Activated T-helper 1 cell treated with anti-CD3 and anti-CD28 coated beads, Interleukin-2, amount 50 U/mL, for 16 hours (primary cell): Measurements from ENCODE around the gene METTL16.
"Not testable (repeated sequence)": the region's sequence is repeated elsewhere in the genome, so short reads cannot be mapped to it uniquely, and the experiment has no call there.

Experiments used
- DNase-seq, 2 donors: peaks; one replicate each; pipeline ENCODE4 v3.0.0-alpha.2; 2020; ENCODE audit warnings: low read depth in 1 of 2, low spot score in 1 of 2

METTL16 gene

DNA sequence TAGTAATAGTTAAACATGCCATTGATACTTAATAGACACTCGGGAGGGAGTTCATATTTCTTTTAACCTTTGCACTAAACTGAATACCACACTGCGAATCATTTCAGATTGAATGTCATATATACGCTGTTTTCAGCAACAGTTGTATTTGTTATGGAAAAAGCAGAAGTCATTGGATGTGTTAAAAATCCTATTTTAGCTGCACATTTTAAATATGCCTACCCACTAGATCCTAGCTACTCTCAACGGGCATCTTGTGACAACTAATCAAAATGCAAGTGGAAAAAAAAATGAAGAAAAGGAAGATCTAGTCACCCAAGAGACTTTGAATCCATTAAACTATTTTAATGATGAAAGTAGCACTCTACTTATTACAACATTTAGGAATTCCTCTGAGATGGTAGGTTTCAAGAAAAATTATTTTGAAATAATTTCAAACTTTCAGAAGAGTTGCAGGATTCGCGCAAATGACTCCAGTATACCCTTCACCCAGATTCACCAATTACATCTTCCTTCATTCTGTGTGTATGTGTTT is 59.4 kb downstream of the METTL16 start:
- no peak for DNase-seq

DNA sequence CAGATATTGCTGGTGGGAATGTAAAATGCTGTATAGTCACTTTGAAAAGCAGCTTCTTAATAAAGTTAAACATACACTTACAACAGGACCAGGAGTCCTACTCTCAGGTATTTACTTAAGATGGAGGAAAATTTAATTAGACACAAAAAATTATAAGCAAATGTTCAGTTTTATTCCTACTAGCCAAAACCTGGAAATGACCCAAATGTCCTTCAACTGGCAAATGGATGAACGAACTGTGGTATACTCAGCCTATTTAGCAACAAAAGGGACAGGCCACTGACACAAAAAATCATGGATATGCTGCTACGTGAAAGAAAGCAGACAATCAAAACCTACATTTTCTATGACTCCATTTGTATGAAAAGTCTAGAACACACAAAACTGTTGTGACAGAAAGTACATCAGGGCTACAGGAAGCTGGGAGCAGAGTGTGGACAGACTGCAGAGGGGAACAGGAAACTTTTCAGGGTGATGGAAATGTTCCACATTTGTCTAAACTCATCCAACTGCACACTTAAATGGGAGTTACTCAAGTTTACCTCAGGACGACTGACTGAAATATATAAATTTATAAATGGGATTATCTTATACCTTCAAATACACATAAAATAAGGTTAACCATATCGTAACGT is 61.6 kb downstream of the METTL16 start:
- DNase-seq, result no peak

GRCh38 chr17:2449486-2449885 is 62.2 kb downstream of the METTL16 start:
- DNase-seq, result no peak

DNA sequence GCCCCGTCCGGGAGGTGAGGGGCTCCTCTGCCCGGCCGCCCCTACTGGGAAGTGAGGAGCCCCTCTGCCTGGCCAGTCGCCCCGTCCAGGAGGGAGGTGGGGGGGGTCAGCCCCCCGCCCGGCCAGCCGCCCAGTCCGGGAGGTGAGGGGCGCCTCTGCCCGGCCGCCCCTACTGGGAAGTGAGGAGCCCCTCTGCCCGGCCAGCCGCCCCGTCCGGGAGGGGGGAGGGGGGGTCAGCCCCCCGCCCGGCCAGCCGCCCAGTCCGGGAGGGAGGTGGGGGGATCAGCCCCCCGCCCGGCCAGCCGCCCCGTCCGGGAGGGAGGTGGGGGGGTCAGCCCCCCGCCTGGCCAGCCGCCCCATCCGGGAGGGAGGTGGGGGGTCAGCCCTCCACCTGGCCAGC is 64.2 kb downstream of the METTL16 start:
- DNase-seq, result not testable (repeated sequence)

DNA sequence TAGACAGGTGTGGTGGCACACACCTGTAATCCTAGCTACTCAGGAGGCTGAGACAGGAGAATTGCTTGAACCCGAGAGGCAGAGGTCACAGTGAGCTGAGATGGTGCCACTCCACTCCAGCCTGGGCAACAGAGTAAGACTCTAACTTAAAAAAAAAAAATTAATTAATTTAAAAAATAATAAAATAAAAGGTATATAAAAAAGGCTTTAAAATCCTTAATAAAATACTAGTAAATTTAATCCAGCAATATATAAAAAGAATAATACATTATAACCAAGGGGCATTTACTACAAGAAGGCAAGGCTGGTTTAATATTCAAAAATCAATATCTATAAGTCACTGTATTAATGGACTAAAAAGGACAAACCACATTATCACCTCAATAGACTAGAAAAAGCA is 66.0 kb downstream of the METTL16 start:
- DNase-seq, result no peak

DNA sequence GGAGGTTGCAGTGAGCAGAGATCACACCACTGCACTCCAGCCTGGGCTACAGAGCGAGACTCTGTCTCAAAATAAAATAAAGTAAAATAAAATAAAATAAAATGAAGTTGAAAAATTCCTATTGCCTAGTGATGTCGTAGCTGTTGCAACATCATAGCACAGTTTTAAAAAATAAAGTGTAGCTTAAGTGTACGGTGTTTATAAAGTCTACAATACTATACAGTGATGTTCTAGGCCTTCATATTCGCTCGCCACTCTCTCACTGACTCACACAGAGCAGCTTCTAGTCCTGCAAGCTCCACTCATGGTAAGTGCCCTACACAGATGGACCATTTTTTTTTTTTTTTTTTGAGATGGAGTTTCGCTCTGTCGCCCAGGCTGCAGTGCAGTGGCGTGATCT is 67.3 kb downstream of the METTL16 start:
- DNase-seq, result no peak

GRCh38 chr17:2442166-2442565 is 69.5 kb downstream of the METTL16 start:
- DNase-seq, result no peak

GRCh38 chr17:2440930-2441329 is 70.8 kb downstream of the METTL16 start:
- no peak for DNase-seq

DNA sequence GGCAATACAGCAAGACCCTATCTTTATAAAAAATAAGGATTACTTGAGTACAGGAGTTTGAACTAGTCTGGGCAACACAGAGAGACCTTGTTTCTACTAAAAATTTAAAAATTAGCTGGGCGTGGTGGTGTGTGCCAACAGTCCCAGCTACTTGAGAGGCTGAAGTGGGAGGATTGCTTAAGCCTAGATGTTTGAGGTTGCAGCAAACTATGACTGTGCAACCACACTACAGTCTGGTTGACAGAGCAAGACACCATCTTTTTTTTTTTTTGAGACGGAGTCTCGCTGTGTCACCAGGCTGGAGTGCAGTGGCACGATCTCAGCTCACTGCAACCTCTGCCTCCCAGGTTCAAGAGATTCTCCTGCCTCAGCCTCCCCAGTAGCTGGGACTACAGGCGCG is 71.7 kb downstream of the METTL16 start:
- not testable (repeated sequence) for DNase-seq

DNA sequence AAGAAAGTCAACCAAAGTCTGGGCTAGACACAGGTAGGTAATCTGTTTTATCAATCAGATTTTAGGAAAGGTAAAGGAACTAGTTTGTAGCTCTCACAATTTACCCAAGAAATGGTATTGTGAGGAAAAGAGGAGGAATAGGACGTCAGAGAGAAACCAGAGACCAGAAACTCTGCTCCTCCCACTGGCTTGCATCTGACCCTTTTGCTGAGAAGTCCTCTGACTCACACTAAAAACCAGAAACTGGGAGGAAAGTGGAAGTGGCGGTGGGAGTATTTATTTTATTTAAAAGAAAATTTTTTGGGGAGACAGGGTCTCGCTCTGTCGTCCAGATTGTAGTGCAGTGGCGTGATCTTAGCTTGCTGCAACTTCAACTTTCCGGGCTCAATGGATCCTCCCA is 72.9 kb downstream of the METTL16 start:
- no peak for DNase-seq

- no peak for DNase-seq
Observed at GRCh38 chr17:2436316-2436905, 75.3 kb downstream of the METTL16 start.

- no peak for DNase-seq
Observed at GRCh38 chr17:2435862-2436261, 75.8 kb downstream of the METTL16 start.

DNA sequence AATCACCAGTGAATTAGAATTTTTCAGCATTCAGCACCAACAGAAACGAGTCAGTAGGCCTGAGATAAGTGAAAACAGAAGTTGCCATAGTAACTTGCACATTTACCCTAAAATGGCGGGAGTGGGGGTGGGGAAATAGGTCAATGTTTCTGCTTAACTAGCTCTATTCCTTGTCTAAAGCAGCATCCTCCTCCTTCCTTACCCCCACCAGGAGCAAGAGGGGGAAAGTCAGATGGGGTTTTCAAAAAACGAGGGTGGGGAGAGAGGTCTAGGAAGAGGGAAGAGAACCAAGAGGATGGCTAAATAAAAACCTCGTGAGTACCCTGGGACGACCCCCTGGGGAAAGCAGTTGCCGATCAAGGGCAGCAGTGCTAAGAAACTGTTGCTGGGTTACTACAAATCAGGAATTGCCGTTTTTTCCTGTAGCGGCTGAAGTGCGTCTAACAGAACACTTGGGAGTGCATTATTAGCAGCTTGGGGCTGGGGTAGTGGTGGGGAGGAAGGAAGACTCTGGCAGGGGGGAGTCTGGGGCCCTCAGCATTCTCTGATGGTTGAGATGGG is 76.4 kb downstream of the METTL16 start:
- no peak for DNase-seq

GRCh38 chr17:2433696-2434095 is 78.0 kb downstream of the METTL16 start:
- DNase-seq, result no peak

DNA sequence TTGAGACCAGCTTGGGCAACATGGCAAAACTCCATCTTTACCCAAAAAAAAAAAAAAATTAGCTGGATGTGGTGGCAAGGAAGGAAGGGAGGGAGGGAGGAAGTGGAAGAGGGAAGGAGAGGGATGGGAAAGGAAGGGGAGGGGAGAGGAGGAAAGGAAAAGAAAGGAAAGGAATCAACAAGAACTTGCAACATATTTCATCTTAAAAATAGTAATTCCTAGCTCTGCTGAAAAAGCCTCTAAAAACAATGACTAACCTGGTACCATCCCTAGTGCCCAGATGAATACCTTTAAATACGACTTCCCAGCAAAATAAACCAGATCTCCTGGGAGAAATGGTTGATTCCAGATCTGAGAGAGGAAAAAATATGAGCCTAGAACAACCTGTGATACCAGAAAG is 83.8 kb downstream of the METTL16 start:
- no peak for DNase-seq

GRCh38 chr17:2427215-2427614 is 84.5 kb downstream of the METTL16 start:
- DNase-seq, result no peak

- DNase-seq, result no peak
Observed at GRCh38 chr17:2423271-2423670, 88.4 kb downstream of the METTL16 start.

GRCh38 chr17:2421315-2422147 is 90.2 kb downstream of the METTL16 start:
- DNase-seq, result no peak

DNA sequence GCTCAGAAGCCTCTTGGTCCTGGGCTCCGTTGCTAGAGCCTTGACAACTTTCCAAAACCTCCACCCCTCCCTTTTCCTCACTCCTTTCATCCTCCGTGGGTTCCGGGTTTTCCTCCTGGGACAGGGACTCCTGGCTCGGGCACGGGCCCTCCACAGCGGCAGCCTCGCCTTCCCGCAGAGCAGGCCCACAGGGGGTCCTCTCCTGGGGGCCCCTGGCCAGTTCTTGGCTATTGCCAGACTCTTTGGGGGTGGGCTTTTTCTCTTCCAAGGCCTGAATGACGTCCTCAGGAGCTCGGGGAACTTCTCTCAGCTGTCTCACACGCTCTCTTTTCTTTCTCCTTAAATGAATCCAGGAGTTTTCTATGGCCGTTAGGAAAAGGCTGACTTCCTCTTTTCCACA is 91.5 kb downstream of the METTL16 start:
- no peak for DNase-seq

- no peak for DNase-seq
Observed at GRCh38 chr17:2419486-2419885, 92.2 kb downstream of the METTL16 start.

- DNase-seq, result no peak
Observed at GRCh38 chr17:2418572-2418971, 93.1 kb downstream of the METTL16 start.
